Measurements from ENCODE around the gene RSRP1.

RSRP1 gene

DNA sequence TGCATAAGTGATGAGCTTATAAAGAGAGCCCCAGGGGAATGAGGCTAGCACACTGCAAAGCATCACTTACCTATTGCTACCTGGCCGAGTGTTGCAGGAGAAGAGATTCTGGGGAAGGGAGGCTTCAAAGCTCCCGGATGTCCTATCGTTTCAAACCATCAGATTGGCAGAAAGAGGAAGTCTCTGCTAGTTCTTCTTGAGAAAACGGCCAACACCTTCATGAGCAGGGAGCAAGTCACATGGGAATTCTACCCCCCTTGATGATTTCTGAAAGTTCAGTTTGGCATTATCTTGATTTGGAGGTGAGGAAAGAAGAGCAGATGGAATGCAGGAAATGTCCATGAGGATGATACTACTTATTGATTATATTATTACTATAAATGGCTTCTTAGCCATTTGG is 31.1 kb downstream of the RSRP1 start:
- peak; percentile 71 for DNase-seq (ENCODE audit: low read depth)
- TF ChIP-seq, protein P1, sequence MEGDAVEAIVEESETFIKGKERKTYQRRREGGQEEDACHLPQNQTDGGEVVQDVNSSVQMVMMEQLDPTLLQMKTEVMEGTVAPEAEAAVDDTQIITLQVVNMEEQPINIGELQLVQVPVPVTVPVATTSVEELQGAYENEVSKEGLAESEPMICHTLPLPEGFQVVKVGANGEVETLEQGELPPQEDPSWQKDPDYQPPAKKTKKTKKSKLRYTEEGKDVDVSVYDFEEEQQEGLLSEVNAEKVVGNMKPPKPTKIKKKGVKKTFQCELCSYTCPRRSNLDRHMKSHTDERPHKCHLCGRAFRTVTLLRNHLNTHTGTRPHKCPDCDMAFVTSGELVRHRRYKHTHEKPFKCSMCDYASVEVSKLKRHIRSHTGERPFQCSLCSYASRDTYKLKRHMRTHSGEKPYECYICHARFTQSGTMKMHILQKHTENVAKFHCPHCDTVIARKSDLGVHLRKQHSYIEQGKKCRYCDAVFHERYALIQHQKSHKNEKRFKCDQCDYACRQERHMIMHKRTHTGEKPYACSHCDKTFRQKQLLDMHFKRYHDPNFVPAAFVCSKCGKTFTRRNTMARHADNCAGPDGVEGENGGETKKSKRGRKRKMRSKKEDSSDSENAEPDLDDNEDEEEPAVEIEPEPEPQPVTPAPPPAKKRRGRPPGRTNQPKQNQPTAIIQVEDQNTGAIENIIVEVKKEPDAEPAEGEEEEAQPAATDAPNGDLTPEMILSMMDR (IDR thresholded peaks at IDR 0.05; ENCODE audit: low read depth, low read length) = no peak
- TF ChIP-seq, protein P2, sequence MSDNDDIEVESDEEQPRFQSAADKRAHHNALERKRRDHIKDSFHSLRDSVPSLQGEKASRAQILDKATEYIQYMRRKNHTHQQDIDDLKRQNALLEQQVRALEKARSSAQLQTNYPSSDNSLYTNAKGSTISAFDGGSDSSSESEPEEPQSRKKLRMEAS (IDR thresholded peaks at IDR 0.05; ENCODE audit: low read depth, low read length) = no peak
- no peak for TF ChIP-seq POLR2A (IDR thresholded peaks at IDR 0.05; ENCODE audit: extremely low read depth, insufficient read length)
- no peak for TF ChIP-seq MYC (IDR thresholded peaks at IDR 0.05; ENCODE audit: low read depth, low read length)
- H3K4me3 ChIP-seq (ENCODE audit: low read depth, low read length) = no peak overlapping the region

- TF ChIP-seq, protein P1 (IDR thresholded peaks at IDR 0.05; ENCODE audit: low read depth, low read length) = no peak
- TF ChIP-seq MYC (IDR thresholded peaks at IDR 0.05; ENCODE audit: low read depth, low read length) = no peak
- TF ChIP-seq, protein P2 (IDR thresholded peaks at IDR 0.05; ENCODE audit: low read depth, low read length) = no peak
- no peak for TF ChIP-seq POLR2A (IDR thresholded peaks at IDR 0.05; ENCODE audit: extremely low read depth, insufficient read length)
- no peak overlapping the region for H3K4me3 ChIP-seq (ENCODE audit: low read depth, low read length)
These were observed 34.5 kb downstream of the RSRP1 start for GRCh38 chr1:25212725-25213124.

DNA sequence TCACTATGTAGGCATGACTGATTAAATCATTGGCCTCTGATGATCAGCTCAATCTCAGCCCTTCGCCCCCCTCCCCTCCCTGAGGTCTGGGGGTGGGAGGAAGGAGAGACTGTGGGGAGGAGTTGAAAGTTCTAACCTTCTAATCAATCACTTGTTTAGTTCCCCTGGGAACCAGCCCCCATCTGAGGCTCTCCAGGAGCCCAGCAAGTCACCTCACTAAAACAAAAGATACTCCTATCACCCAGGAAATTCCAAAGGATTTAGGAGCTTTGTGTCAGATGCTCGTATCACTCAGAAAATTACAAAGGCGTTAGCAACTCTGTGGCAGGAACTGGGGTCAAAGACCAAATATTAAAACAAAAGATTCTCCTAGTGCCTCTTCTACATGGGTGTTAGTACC is 36.5 kb downstream of the RSRP1 start:
- no peak for DNase-seq (ENCODE audit: low read depth)
- TF ChIP-seq MYC (IDR thresholded peaks at IDR 0.05; ENCODE audit: low read depth, low read length) (no peak), POLR2A (IDR thresholded peaks at IDR 0.05; ENCODE audit: extremely low read depth, insufficient read length) (no peak)
- H3K4me3 ChIP-seq (ENCODE audit: low read depth, low read length) = no peak overlapping the region

More at GRCh38 chr1:25212725-25213124, 34.5 kb downstream of the RSRP1 start:
- no peak for DNase-seq (ENCODE audit: low read depth)

DNA sequence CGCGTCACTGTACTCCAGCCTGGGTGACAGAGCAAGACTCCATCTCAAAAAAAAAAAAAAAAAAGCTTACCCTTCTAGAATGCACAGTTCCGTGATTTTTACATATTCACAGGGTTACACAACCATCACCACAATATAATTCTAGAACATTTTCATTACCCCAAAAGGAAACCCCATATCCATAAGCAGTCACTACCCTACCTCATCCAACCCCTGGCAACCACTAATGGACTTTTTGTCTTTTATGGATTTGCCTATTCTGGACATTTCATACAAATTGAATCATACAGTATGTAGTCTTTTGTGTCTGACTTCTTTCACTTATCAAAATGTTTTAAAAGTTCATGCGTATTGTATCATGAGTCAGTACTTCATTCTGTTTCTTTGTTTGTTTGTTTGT is 37.7 kb downstream of the RSRP1 start:
- TF ChIP-seq MYC (IDR thresholded peaks at IDR 0.05; ENCODE audit: low read depth, low read length) = no peak
- no peak for TF ChIP-seq POLR2A (IDR thresholded peaks at IDR 0.05; ENCODE audit: extremely low read depth, insufficient read length)
- TF ChIP-seq, protein P1 (IDR thresholded peaks at IDR 0.05; ENCODE audit: low read depth, low read length) = no peak
- TF ChIP-seq, protein P2 (IDR thresholded peaks at IDR 0.05; ENCODE audit: low read depth, low read length) = no peak
- no peak for DNase-seq (ENCODE audit: low read depth)
- no peak overlapping the region for H3K4me3 ChIP-seq (ENCODE audit: low read depth, low read length)

GRCh38 chr1:25208561-25209222 is 38.6 kb downstream of the RSRP1 start:
- H3K4me3 ChIP-seq (ENCODE audit: low read depth, low read length) = no peak overlapping the region
- TF ChIP-seq, protein P2 (IDR thresholded peaks at IDR 0.05; ENCODE audit: low read depth, low read length) = no peak
- TF ChIP-seq POLR2A (IDR thresholded peaks at IDR 0.05; ENCODE audit: extremely low read depth, insufficient read length) = no peak
- TF ChIP-seq MYC (IDR thresholded peaks at IDR 0.05; ENCODE audit: low read depth, low read length) = no peak
- TF ChIP-seq, protein P1 (IDR thresholded peaks at IDR 0.05; ENCODE audit: low read depth, low read length) = no peak
- DNase-seq (ENCODE audit: low read depth) = no peak

- H3K4me3 ChIP-seq (ENCODE audit: low read depth, low read length) = no peak overlapping the region
- no peak for DNase-seq (ENCODE audit: low read depth)
- TF ChIP-seq MYC (IDR thresholded peaks at IDR 0.05; ENCODE audit: low read depth, low read length) (no peak), POLR2A (IDR thresholded peaks at IDR 0.05; ENCODE audit: extremely low read depth, insufficient read length) (no peak)
- TF ChIP-seq, protein P2 (IDR thresholded peaks at IDR 0.05; ENCODE audit: low read depth, low read length) = no peak
- TF ChIP-seq, protein P1 (IDR thresholded peaks at IDR 0.05; ENCODE audit: low read depth, low read length) = no peak
These were observed 39.2 kb downstream of the RSRP1 start for GRCh38 chr1:25208092-25208491.

All from NB4 (cell line).